Endothelial cell of umbilical vein (primary cell): ENCODE results near the gene SMIM14. TPM values are rescaled to one million over a fixed set of nuclear protein-coding genes. Genes with fewer than 3 reads are reported as not detected.

Experiments used
- BruUV-seq: library from RNA; stranded (reverse); fragments of 400-500 nt; replicated peaks from 2 replicates; lab custom pipeline; 2021; lab: Mats Ljungman, UMichigan
- CTCF ChIA-PET: fragments of 300-600, 350-600 bp; sonication (Branson Sonifier 250); formaldehyde crosslinking; loops from one replicate; lab custom pipeline; 2021; ENCODE audit warnings: antibody characterized with exemption, inconsistent platforms; lab: Charles Lee
- POLR2A ChIA-PET: fragments of 300-600, 350-600 bp; sonication (Branson Sonifier 250); formaldehyde crosslinking; loops from one replicate; lab custom pipeline; 2021; ENCODE audit warnings: antibody characterized with exemption, inconsistent platforms; lab: Charles Lee
- DNase-seq: peaks from one replicate; pipeline ENCODE4 v3.0.0-alpha.2; 2011; ENCODE audit warnings: low read depth, low spot score
- FAIRE-seq: peaks from 2 replicates; lab custom pipeline; 2011; peaks lifted over from hg19 to GRCh38; lab: Jason Lieb, UNC
- H2AFZ ChIP-seq: 2 replicates; pipeline ENCODE4 v1.6.0; 2012; ENCODE audit warnings: low read depth, low read length, control low read depth, inconsistent platforms
- H3K27ac ChIP-seq: 2 replicates; pipeline ENCODE4 v1.5.1; 2011; ENCODE audit warnings: low read depth, mild to moderate bottlenecking, control low read depth, low read length, moderate library complexity; ENCODE audit not compliant: insufficient read depth
- H3K27me3 ChIP-seq, 2 experiments: 2 replicates each; pipeline versions ENCODE4 v1.6.0 to v1.6.1; 2011; ENCODE audit warnings: low read length in 2 of 2, mixed read lengths in 1 of 2; ENCODE audit not compliant: control insufficient read depth in 2 of 2, insufficient read depth in 2 of 2
- H3K36me3 ChIP-seq, 2 experiments: 2 replicates in 1 of 2; 3 replicates in 1 of 2; pipeline ENCODE4 v1.5.1; 2011; ENCODE audit warnings: low read length in 2 of 2, mild to moderate bottlenecking in 1 of 2, moderate library complexity in 1 of 2; ENCODE audit not compliant: control insufficient read depth in 2 of 2, insufficient read depth in 2 of 2; ENCODE audit errors: extremely low read depth in 1 of 2
- H3K4me1 ChIP-seq: 3 replicates; pipeline ENCODE4 v1.5.1; 2011; ENCODE audit warnings: mild to moderate bottlenecking, low read length; ENCODE audit not compliant: control insufficient read depth, insufficient read depth; ENCODE audit errors: extremely low read depth
- H3K4me2 ChIP-seq: 2 replicates; pipeline ENCODE4 v1.6.1; 2011; ENCODE audit warnings: low read length, control low read depth, mixed read lengths; ENCODE audit not compliant: insufficient read depth
- H3K4me3 ChIP-seq, 3 experiments: fragments of 200-600 bp in 1 of 3; sonication (generic), shearing (Covaris generic) in 1 of 3; replicated peaks in 1 of 3; 2 replicates each; pipeline ENCODE4 v1.5.1; 2011 to 2016; ENCODE audit warnings: control low read depth in 3 of 3, low read length in 3 of 3, mild to moderate bottlenecking in 2 of 3, inconsistent platforms in 1 of 3, low read depth in 1 of 3, moderate library complexity in 1 of 3; ENCODE audit not compliant: insufficient read depth in 1 of 3
- H3K79me2 ChIP-seq: 2 replicates; pipeline ENCODE4 v1.6.0; 2012; ENCODE audit warnings: low read length, inconsistent platforms; ENCODE audit not compliant: control insufficient read depth, insufficient read depth
- H3K9ac ChIP-seq: replicated peaks from 2 replicates; pipeline ENCODE3; 2011; ENCODE audit warnings: low read length, control low read depth; ENCODE audit not compliant: insufficient read depth; ENCODE audit errors: extremely low read depth
- H3K9me1 ChIP-seq: replicated peaks from 3 replicates; pipeline ENCODE4 v1.6.0; 2011; ENCODE audit warnings: mild to moderate bottlenecking, low read length; ENCODE audit not compliant: control insufficient read depth, insufficient read depth; ENCODE audit errors: extremely low read depth
- H3K9me3 ChIP-seq: replicated peaks from 2 replicates; pipeline ENCODE4 v1.5.1; 2012; ENCODE audit warnings: low read length, inconsistent platforms; ENCODE audit not compliant: control insufficient read depth, insufficient read depth
- H4K20me1 ChIP-seq: replicated peaks from 2 replicates; pipeline ENCODE3; 2011; ENCODE audit warnings: mild to moderate bottlenecking, low read length; ENCODE audit not compliant: control insufficient read depth, insufficient read depth; ENCODE audit errors: extremely low read depth
- CTCF ChIP-seq, 2 donors: IDR thresholded peaks; 1 replicate in 1 of 2; 2 replicates in 1 of 2; pipeline ENCODE4 v1.5.1; 2011; ENCODE audit warnings: low read length in 2 of 2, mild to moderate bottlenecking in 2 of 2, moderate library complexity in 2 of 2, control low read depth in 1 of 2, inconsistent platforms in 1 of 2, low read depth in 1 of 2; ENCODE audit not compliant: insufficient read depth in 1 of 2; ENCODE audit errors: extremely low read depth in 1 of 2
- EZH2 ChIP-seq: IDR thresholded peaks from 2 replicates; pipeline ENCODE4 v1.6.1; 2012; ENCODE audit warnings: borderline replicate concordance, low read depth, mild to moderate bottlenecking, moderate library complexity, low read length, inconsistent platforms; ENCODE audit not compliant: severe bottlenecking
- FOS ChIP-seq: IDR thresholded peaks from 2 replicates; pipeline ENCODE4 v1.6.1; 2011; ENCODE audit warnings: mild to moderate bottlenecking, low read length, moderate library complexity, borderline replicate concordance; ENCODE audit not compliant: insufficient read depth
- GATA2 ChIP-seq: IDR thresholded peaks from 2 replicates; pipeline ENCODE4 v1.7.0; 2011; ENCODE audit warnings: low read depth, mild to moderate bottlenecking, moderate library complexity, mixed read lengths, low read length; ENCODE audit not compliant: insufficient read length, insufficient read depth
- JUN ChIP-seq: IDR thresholded peaks from 2 replicates; pipeline ENCODE4 v1.6.1; 2011; ENCODE audit warnings: borderline replicate concordance, low read depth; ENCODE audit not compliant: insufficient read length, insufficient read depth
- MAX ChIP-seq: IDR thresholded peaks from 2 replicates; pipeline ENCODE4 v1.6.1; 2011; ENCODE audit not compliant: insufficient read depth, insufficient read length
- MYC ChIP-seq: IDR thresholded peaks from one replicate; pipeline ENCODE4 v1.6.1; 2011; ENCODE audit warnings: mild to moderate bottlenecking, low read depth, low read length
- POLR2A ChIP-seq: IDR thresholded peaks from 2 replicates; pipeline ENCODE4 v1.6.1; 2012; ENCODE audit warnings: low read depth, mild to moderate bottlenecking, control low read depth, low read length
- POLR2AphosphoS5 ChIP-seq: IDR thresholded peaks from 2 replicates; pipeline ENCODE4 v1.6.1; 2012; ENCODE audit warnings: low read depth, mild to moderate bottlenecking, control low read depth, low read length, moderate library complexity; ENCODE audit not compliant: insufficient read depth
- dilution Hi-C: fragments of 300-500 bp; cut with MboI; formaldehyde crosslinking; loops from one replicate; pipeline ENCODE4 v1.15.0; 2019; ENCODE audit warnings: low sequenced_read_pairs; ENCODE audit not compliant: extremely low pct_ligation_motif_present
- intact Hi-C: fragments of 100-400 bp; cut with micrococcal nuclease; formaldehyde crosslinking; loops from one replicate; pipeline ENCODE4 v1.10.0; 2022
- polyA plus RNA-seq, 4 experiments: library from polyadenylated mRNA; depleted of rRNA in 3 of 4; stranded (reverse) in 3 of 4; unstranded in 1 of 4; fragments of >200 nt; gene quantifications; 2 replicates each; pipeline versions ENCODE4 v1.2.1 to v1.2.3, GENCODE V29; 2011 to 2012; ENCODE audit warnings: missing spikeins in 1 of 4
- total RNA-seq: library from RNA; stranded (reverse); gene quantifications from 2 replicates; pipeline ENCODE4 v1.2.3, GENCODE V29; 2021

SMIM14 gene
- total and polyA plus RNA-seq, 2 donors (not counting 3 experiments of a cell fraction or from before 2014, with no cell fraction given): 12.3 to 15.4 TPM

GRCh38 chr4:39555472-39555871 lies 83.2 kb downstream of the SMIM14 start:
- intact Hi-C loops (no loop called here), dilution Hi-C loops (no loop called here)
- H3K27ac ChIP-seq: no peak overlapping the region
- DNase-seq (no peak), FAIRE-seq (no peak)
- H3K36me3 ChIP-seq: no peaks in the 10 kb centered on the region
- H2AFZ ChIP-seq: no peak overlapping the region
- H3K4me3 ChIP-seq: no peak overlapping the region
- ChIA-PET CTCF (no interaction called here), POLR2A (no interaction called here)
- H3K79me2 ChIP-seq: no peaks in the 10 kb centered on the region
- no peak overlapping the region for H3K4me2 ChIP-seq
- TF ChIP-seq EZH2: no peak
- no peak for TF ChIP-seq POLR2A
- TF ChIP-seq JUN: no peak
- no peak for TF ChIP-seq FOS
- TF ChIP-seq MAX: no peak
- TF ChIP-seq GATA2: no peak
- TF ChIP-seq POLR2AphosphoS5: no peak
- TF ChIP-seq CTCF (IDR thresholded peaks at IDR 0.05; ENCODE audit: extremely low read depth in 1 of 2, insufficient read depth in 1 of 2, low read depth in 1 of 2, low read length in 2 of 2): no peak
- TF ChIP-seq MYC: no peak
- H3K9me3 ChIP-seq: no peaks in the 10 kb centered on the region
- no peaks in the 10 kb centered on the region for H3K9me1 ChIP-seq
- H4K20me1 ChIP-seq: no peaks in the 10 kb centered on the region
- H3K4me1 ChIP-seq: no peaks in the 10 kb centered on the region
- H3K9ac ChIP-seq: no peak overlapping the region
- no peaks in the 10 kb centered on the region for H3K27me3 ChIP-seq
- BruUV-seq: no TSS peak
